ENCODE results near the gene EMCN. TPM values are rescaled to one million over a fixed set of nuclear protein-coding genes. Genes with fewer than 3 reads are reported as not detected.
A peak's percentile ranks its signal among the peaks of the same experiment; 100 is the strongest.

The EMCN gene
- total RNA-seq, 1 experiment from 2014 or later = not detected

- no peak overlapping the region for H3K4me3 Mint-ChIP-seq
- peaks cover 14% of the 10 kb centered on the region; the same call in 1 of the 2 replicates for H3K9me3 Mint-ChIP-seq
- ChIA-PET CTCF (interaction anchor here (0.7 to 1.5 kb wide), 6 partner anchors 12 to 1592 kb away, joined by 3 to 4 read pairs (median 4); no protein-coding TSS in a partner anchor), POLR2A (interaction anchor here (0.6 to 1.1 kb wide), 2 partner anchors 35 to 187 kb away, joined by 3 to 6 read pairs; no protein-coding TSS in a partner anchor)
- ATAC-seq (peak; percentile 94), DNase-seq (ENCODE audit: low spot score) (peak; percentile 33)
- TF ChIP-seq TEAD1 (CRISPR knock-in tag; IDR thresholded peaks at IDR 0.05) (peak; percentile 91; the same call in 1 of the 2 replicates), MYBL2 (CRISPR knock-in tag; IDR thresholded peaks at IDR 0.05) (no peak), E2F1 (CRISPR knock-in tag; IDR thresholded peaks at IDR 0.05) (no peak), TEAD4 (CRISPR knock-in tag; IDR thresholded peaks at IDR 0.05) (peak; percentile 78; the same call in 1 of the 2 replicates), ZNF121 (CRISPR knock-in tag; IDR thresholded peaks at IDR 0.05) (peak; percentile 66; the same call in 1 of the 2 replicates), CTCF (IDR thresholded peaks at IDR 0.05) (no peak), CREM (CRISPR knock-in tag; IDR thresholded peaks at IDR 0.05) (no peak), ZNF671 (CRISPR knock-in tag; IDR thresholded peaks at IDR 0.05) (no peak), ZNF263 (CRISPR knock-in tag; IDR thresholded peaks at IDR 0.05; ENCODE audit: low read depth) (no peak), CREB1 (CRISPR knock-in tag; IDR thresholded peaks at IDR 0.05) (no peak), SOX15 (CRISPR knock-in tag; IDR thresholded peaks at IDR 0.05) (no peak)
- no peaks in the 10 kb centered on the region for H3K27me3 Mint-ChIP-seq (ENCODE audit: low read depth)
- 0 out of 2 replicates have a peak overlapping the region, but pooled peaks have one; percentile 42 for H3K27ac Mint-ChIP-seq
- H3K4me1 Mint-ChIP-seq = peaks cover 24% of the 10 kb centered on the region
- no peaks in the 10 kb centered on the region for H3K36me3 Mint-ChIP-seq
Measured at GRCh38 chr4:100547541-100548199, 29.8 kb upstream of the EMCN start.

GRCh38 chr4:100545427-100545826 is 27.6 kb upstream of the EMCN start:
- no peaks in the 10 kb centered on the region for H3K36me3 Mint-ChIP-seq
- peak; percentile 22; the same call in 1 of the 2 replicates for ATAC-seq
- TF ChIP-seq, protein P1, sequence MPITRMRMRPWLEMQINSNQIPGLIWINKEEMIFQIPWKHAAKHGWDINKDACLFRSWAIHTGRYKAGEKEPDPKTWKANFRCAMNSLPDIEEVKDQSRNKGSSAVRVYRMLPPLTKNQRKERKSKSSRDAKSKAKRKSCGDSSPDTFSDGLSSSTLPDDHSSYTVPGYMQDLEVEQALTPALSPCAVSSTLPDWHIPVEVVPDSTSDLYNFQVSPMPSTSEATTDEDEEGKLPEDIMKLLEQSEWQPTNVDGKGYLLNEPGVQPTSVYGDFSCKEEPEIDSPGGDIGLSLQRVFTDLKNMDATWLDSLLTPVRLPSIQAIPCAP (CRISPR knock-in tag; IDR thresholded peaks at IDR 0.05) = no peak
- TF ChIP-seq ZNF317 (CRISPR knock-in tag; IDR thresholded peaks at IDR 0.05; ENCODE audit: borderline replicate concordance, low read depth) = no peak
- TF ChIP-seq E2F4 (CRISPR knock-in tag; IDR thresholded peaks at IDR 0.05; ENCODE audit: borderline replicate concordance, low read depth) = no peak
- no peak overlapping the region for H3K27ac Mint-ChIP-seq
- peaks cover 14% of the 10 kb centered on the region; the same call in 1 of the 2 replicates for H3K9me3 Mint-ChIP-seq
- ChIA-PET CTCF (no interaction called here), POLR2A (no interaction called here)
- no peak overlapping the region for H3K4me3 Mint-ChIP-seq
- no peaks in the 10 kb centered on the region for H3K27me3 Mint-ChIP-seq (ENCODE audit: low read depth)
- no peak for DNase-seq (ENCODE audit: low spot score)
- H3K4me1 Mint-ChIP-seq = peaks cover 24% of the 10 kb centered on the region

- Mint-ChIP-seq H3K4me1 (peaks cover 5% of the 10 kb centered on the region), H3K9me3 (peaks cover 10% of the 10 kb centered on the region), H3K27me3 (ENCODE audit: low read depth) (no peaks in the 10 kb centered on the region), H3K36me3 (no peaks in the 10 kb centered on the region), H3K27ac (no peak overlapping the region), H3K4me3 (no peak overlapping the region)
- DNase-seq (ENCODE audit: low spot score) = no peak
- CTCF ChIA-PET = no interaction called here
- POLR2A ChIA-PET = no interaction called here
- no peak for ATAC-seq
- TF ChIP-seq NFE2L1 (CRISPR knock-in tag; IDR thresholded peaks at IDR 0.05) (no peak), RELA (CRISPR knock-in tag; IDR thresholded peaks at IDR 0.05; ENCODE audit: borderline replicate concordance) (no peak), TEAD4 (CRISPR knock-in tag; IDR thresholded peaks at IDR 0.05) (no peak), RORB (CRISPR knock-in tag; IDR thresholded peaks at IDR 0.05) (no peak), NR1H2 (CRISPR knock-in tag; IDR thresholded peaks at IDR 0.05) (no peak), ATF6 (CRISPR knock-in tag; IDR thresholded peaks at IDR 0.05) (no peak), ELF4 (CRISPR knock-in tag; IDR thresholded peaks at IDR 0.05; ENCODE audit: low read depth) (no peak), STAT6 (CRISPR knock-in tag; conservative IDR thresholded peaks at IDR 0.05; ENCODE audit: low read depth) (no peak)
Measured at GRCh38 chr4:100540131-100540530, 22.3 kb upstream of the EMCN start.
